Measurements from ENCODE around the gene BPIFB6. TPM values are rescaled to one million over a fixed set of nuclear protein-coding genes. Genes with fewer than 3 reads are reported as not detected.

The BPIFB6 gene
- total and polyA plus RNA-seq, 2 of the 4 experiments (the other 2 are of a cell fraction) = not detected

- POLR2A ChIA-PET (ENCODE audit: unreplicated experiment) = no interaction called here
- CTCF ChIA-PET = no interaction called here
- 50% methylated on average over 1 of the region's 2 CpGs; no CpG with 5 or more reads in 1 of the 2 experiments for WGBS, 2 experiments (ENCODE audit: extremely low coverage in 2 of 2, insufficient read length in 1 of 2)
These were observed 43.2 kb downstream of the BPIFB6 start for GRCh38 chr20:33074675-33075074.

More at GRCh38 chr20:33074675-33075074, 43.2 kb downstream of the BPIFB6 start:
- no peak overlapping the region for H4K8ac ChIP-seq (ENCODE audit: low read depth in 2 of 2, low read length in 2 of 2)
- H2BK120ac ChIP-seq (ENCODE audit: low read depth, low read length) = no peak overlapping the region
- no peaks in the 10 kb centered on the region for H3K9me1 ChIP-seq (ENCODE audit: insufficient read depth, low read length)
- no peaks in the 10 kb centered on the region for H3K36me3 ChIP-seq (ENCODE audit: control insufficient read depth, insufficient read depth, low read length)
- H3K18ac ChIP-seq (ENCODE audit: low read depth, low read length) = no peak overlapping the region
- H4K91ac ChIP-seq (ENCODE audit: insufficient read depth, low read depth, low read length) = no peak overlapping the region
- H3K56ac ChIP-seq (ENCODE audit: extremely low read depth, insufficient read depth, low read length) = no peak overlapping the region
- dilution Hi-C loops (cut with HindIII; ENCODE audit: low sequenced_read_pairs, unreplicated experiment) (no loop called here), intact Hi-C loops (cut with micrococcal nuclease) (no loop called here), in situ Hi-C loops (cut with MboI; ENCODE audit: low sequenced_read_pairs) (no loop called here)
- H3K23ac ChIP-seq (ENCODE audit: low read depth, low read length) = no peak overlapping the region
- no peak for DNase-seq
- no peak overlapping the region for H2BK20ac ChIP-seq (ENCODE audit: low read depth, low read length)
- TF ChIP-seq NFE2L2 (IDR thresholded peaks at IDR 0.05; ENCODE audit: low read depth, low read length) (no peak), RAD21 (IDR thresholded peaks at IDR 0.05; ENCODE audit: low read length) (no peak), MAFK (IDR thresholded peaks at IDR 0.05; ENCODE audit: low read depth, low read length) (no peak), MAZ (IDR thresholded peaks at IDR 0.05; ENCODE audit: borderline replicate concordance, low read depth, low read length) (no peak), SMC3 (IDR thresholded peaks at IDR 0.05; ENCODE audit: low read depth, low read length) (no peak), CHD1 (IDR thresholded peaks at IDR 0.05; ENCODE audit: low read depth, low read length) (no peak), POLR2A (IDR thresholded peaks at IDR 0.05; ENCODE audit: low read depth, low read length) (no peak), RFX5 (IDR thresholded peaks at IDR 0.05; ENCODE audit: low read depth, low read length) (no peak), FOS (IDR thresholded peaks at IDR 0.05; ENCODE audit: low read depth, low read length) (no peak), MXI1 (IDR thresholded peaks at IDR 0.05; ENCODE audit: borderline replicate concordance, low read depth, low read length) (no peak), BHLHE40 (IDR thresholded peaks at IDR 0.05; ENCODE audit: low read depth, low read length) (no peak), RCOR1 (IDR thresholded peaks at IDR 0.05; ENCODE audit: insufficient replicate concordance, low read length) (no peak), CEBPB (IDR thresholded peaks at IDR 0.05; ENCODE audit: low read depth, low read length) (no peak)
- TF ChIP-seq, protein P1, sequence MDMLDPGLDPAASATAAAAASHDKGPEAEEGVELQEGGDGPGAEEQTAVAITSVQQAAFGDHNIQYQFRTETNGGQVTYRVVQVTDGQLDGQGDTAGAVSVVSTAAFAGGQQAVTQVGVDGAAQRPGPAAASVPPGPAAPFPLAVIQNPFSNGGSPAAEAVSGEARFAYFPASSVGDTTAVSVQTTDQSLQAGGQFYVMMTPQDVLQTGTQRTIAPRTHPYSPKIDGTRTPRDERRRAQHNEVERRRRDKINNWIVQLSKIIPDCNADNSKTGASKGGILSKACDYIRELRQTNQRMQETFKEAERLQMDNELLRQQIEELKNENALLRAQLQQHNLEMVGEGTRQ (IDR thresholded peaks at IDR 0.05; ENCODE audit: low read depth, low read length) = no peak
- TF ChIP-seq, protein P2, sequence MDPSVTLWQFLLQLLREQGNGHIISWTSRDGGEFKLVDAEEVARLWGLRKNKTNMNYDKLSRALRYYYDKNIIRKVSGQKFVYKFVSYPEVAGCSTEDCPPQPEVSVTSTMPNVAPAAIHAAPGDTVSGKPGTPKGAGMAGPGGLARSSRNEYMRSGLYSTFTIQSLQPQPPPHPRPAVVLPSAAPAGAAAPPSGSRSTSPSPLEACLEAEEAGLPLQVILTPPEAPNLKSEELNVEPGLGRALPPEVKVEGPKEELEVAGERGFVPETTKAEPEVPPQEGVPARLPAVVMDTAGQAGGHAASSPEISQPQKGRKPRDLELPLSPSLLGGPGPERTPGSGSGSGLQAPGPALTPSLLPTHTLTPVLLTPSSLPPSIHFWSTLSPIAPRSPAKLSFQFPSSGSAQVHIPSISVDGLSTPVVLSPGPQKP (IDR thresholded peaks at IDR 0.05; ENCODE audit: borderline replicate concordance, low read depth, low read length) = no peak
- TF ChIP-seq, protein P3, sequence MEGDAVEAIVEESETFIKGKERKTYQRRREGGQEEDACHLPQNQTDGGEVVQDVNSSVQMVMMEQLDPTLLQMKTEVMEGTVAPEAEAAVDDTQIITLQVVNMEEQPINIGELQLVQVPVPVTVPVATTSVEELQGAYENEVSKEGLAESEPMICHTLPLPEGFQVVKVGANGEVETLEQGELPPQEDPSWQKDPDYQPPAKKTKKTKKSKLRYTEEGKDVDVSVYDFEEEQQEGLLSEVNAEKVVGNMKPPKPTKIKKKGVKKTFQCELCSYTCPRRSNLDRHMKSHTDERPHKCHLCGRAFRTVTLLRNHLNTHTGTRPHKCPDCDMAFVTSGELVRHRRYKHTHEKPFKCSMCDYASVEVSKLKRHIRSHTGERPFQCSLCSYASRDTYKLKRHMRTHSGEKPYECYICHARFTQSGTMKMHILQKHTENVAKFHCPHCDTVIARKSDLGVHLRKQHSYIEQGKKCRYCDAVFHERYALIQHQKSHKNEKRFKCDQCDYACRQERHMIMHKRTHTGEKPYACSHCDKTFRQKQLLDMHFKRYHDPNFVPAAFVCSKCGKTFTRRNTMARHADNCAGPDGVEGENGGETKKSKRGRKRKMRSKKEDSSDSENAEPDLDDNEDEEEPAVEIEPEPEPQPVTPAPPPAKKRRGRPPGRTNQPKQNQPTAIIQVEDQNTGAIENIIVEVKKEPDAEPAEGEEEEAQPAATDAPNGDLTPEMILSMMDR (conservative IDR thresholded peaks at IDR 0.05; ENCODE audit: low read depth, low read length) = no peak
- H3K27ac ChIP-seq (ENCODE audit: insufficient read depth, low read length) = no peak overlapping the region
- H3K9me3 ChIP-seq (ENCODE audit: control insufficient read depth, insufficient read depth, low read length) = no peaks in the 10 kb centered on the region
- H2BK15ac ChIP-seq (ENCODE audit: low read depth, low read length) = no peak overlapping the region
- H2AK5ac ChIP-seq (ENCODE audit: low read depth, low read length) = no peak overlapping the region
- no peak overlapping the region for H2AK9ac ChIP-seq (replicated peaks; ENCODE audit: low read depth, low read length, poor library complexity)
- BruUV-seq (replicated peaks) = no TSS peak
- H4K5ac ChIP-seq (ENCODE audit: low read depth, low read length) = no peak overlapping the region
- no peaks in the 10 kb centered on the region; the same call in 1 of the 2 replicates for H4K20me1 ChIP-seq (ENCODE audit: insufficient read depth, low read length)
- no peaks in the 10 kb centered on the region for H3K79me1 ChIP-seq (ENCODE audit: low read depth in 1 of 2, low read length in 2 of 2)
- no peak overlapping the region for H3K9ac ChIP-seq (ENCODE audit: low read depth, low read length)
- no peak overlapping the region for H3K4ac ChIP-seq (ENCODE audit: low read depth, low read length)
- H3K27me3 ChIP-seq (ENCODE audit: control insufficient read depth, insufficient read depth, low read length) = peaks cover 12% of the 10 kb centered on the region
- H3K4me1 ChIP-seq (ENCODE audit: control insufficient read depth, insufficient read depth, low read length) = no peaks in the 10 kb centered on the region
- no peak for ATAC-seq (ENCODE audit: low read depth)
- no peak overlapping the region for H3K14ac ChIP-seq (replicated peaks; ENCODE audit: low read depth, low read length)
- no peak overlapping the region for H2AFZ ChIP-seq (replicated peaks; ENCODE audit: low read length, poor library complexity)
- no peak overlapping the region for H3K4me3 ChIP-seq (ENCODE audit: insufficient read depth, low read depth, low read length)
- H2BK5ac ChIP-seq (ENCODE audit: low read depth, low read length, poor library complexity, severe bottlenecking) = no peak overlapping the region
- H3K4me2 ChIP-seq (ENCODE audit: low read depth, low read length) = no peak overlapping the region

All from IMR-90 (cell line).